ENCODE data around the gene AKR1C2.

GRCh38 chr10:5038101-5038500, 34.4 kb upstream of the AKR1C2 start:
- TF ChIP-seq, protein P1, sequence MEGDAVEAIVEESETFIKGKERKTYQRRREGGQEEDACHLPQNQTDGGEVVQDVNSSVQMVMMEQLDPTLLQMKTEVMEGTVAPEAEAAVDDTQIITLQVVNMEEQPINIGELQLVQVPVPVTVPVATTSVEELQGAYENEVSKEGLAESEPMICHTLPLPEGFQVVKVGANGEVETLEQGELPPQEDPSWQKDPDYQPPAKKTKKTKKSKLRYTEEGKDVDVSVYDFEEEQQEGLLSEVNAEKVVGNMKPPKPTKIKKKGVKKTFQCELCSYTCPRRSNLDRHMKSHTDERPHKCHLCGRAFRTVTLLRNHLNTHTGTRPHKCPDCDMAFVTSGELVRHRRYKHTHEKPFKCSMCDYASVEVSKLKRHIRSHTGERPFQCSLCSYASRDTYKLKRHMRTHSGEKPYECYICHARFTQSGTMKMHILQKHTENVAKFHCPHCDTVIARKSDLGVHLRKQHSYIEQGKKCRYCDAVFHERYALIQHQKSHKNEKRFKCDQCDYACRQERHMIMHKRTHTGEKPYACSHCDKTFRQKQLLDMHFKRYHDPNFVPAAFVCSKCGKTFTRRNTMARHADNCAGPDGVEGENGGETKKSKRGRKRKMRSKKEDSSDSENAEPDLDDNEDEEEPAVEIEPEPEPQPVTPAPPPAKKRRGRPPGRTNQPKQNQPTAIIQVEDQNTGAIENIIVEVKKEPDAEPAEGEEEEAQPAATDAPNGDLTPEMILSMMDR (IDR thresholded peaks at IDR 0.05; ENCODE audit: poor library complexity), result no peak
- TF ChIP-seq EZH2 (IDR thresholded peaks at IDR 0.05; ENCODE audit: borderline replicate concordance) (no peak), EZH2phosphoT487 (IDR thresholded peaks at IDR 0.05; ENCODE audit: low read depth, severe bottlenecking, unreplicated experiment) (no peak)
